HCT116 (cell line): ENCODE measurements around the gene SLC44A5.

ENCODE experiments used
- EZH2 ChIP-seq: fragments of 200-600 bp; sonication (generic); IDR thresholded peaks from 2 replicates; pipeline ENCODE4 v1.6.1; 2017; ENCODE audit warnings: antibody characterized with exemption, mixed run types
- EZH2phosphoT487 ChIP-seq: fragments of 200-600 bp; IDR thresholded peaks from 2 replicates; pipeline ENCODE4 v1.6.1; 2018; ENCODE audit warnings: antibody characterized with exemption, borderline replicate concordance
- JUND ChIP-seq: IDR thresholded peaks from 2 replicates; pipeline ENCODE4 v1.6.1; 2012
- POLR2A ChIP-seq: IDR thresholded peaks from 2 replicates; pipeline ENCODE4 v1.7.0; 2011; ENCODE audit warnings: borderline replicate concordance; ENCODE audit not compliant: insufficient read depth, insufficient read length; ENCODE audit errors: extremely low read depth
- POLR2AphosphoS5 ChIP-seq: IDR thresholded peaks from 2 replicates; pipeline ENCODE4 v1.6.1; 2011; ENCODE audit warnings: mild to moderate bottlenecking, low read depth, low read length, moderate library complexity
- SP1 ChIP-seq: IDR thresholded peaks from 2 replicates; pipeline ENCODE4 v1.6.1; 2012; ENCODE audit warnings: low read depth
- SRF ChIP-seq: IDR thresholded peaks from 2 replicates; pipeline ENCODE4 v1.6.1; 2012; ENCODE audit warnings: low read depth
- TCF7L2 ChIP-seq: IDR thresholded peaks from 2 replicates; pipeline ENCODE4 v1.7.0; 2011; ENCODE audit warnings: borderline replicate concordance, inconsistent platforms; ENCODE audit not compliant: insufficient read depth, insufficient read length; ENCODE audit errors: extremely low read depth
- TF ChIP-seq, protein P1 (sequence below), 3 experiments: fragments of 200-600 bp in 1 of 3; sonication (generic) in 1 of 3; IDR thresholded peaks in 2 of 3; conservative IDR thresholded peaks in 1 of 3; 2 replicates each; pipeline ENCODE4 v1.5.1; 2012 to 2017; ENCODE audit warnings: low read depth in 2 of 3, low read length in 2 of 3, antibody characterized with exemption in 1 of 3, borderline replicate concordance in 1 of 3, control low read depth in 1 of 3, mild to moderate bottlenecking in 1 of 3, mixed read lengths in 1 of 3, mixed run types in 1 of 3, moderate library complexity in 1 of 3; ENCODE audit not compliant: insufficient read depth in 1 of 3
- TF ChIP-seq, protein P2 (sequence below): IDR thresholded peaks from 2 replicates; pipeline ENCODE4 v1.6.1; 2012; ENCODE audit warnings: low read depth
- TF ChIP-seq, protein P3 (sequence below): IDR thresholded peaks from 2 replicates; pipeline ENCODE4 v1.6.1; 2012

DNA sequence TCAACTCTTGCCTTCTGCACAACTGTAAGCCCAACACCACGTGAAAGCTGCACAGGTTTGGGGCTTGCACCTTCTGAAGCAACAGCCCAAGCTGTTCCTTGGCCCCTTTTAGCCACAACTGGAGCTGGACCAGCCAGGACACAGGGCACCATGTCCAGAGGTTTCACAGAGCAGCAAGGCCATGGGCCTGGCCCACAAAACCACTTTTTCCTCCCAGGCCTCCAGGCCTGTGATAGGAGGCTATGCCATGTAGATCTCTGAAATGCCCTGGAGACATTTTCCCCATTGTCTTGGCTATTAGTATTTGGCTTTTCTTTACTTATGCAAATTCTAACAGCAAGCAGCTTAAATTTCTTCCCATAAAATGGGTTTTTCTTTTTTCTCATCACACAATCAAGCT is 126.1 kb downstream of the SLC44A5 start:
- TF ChIP-seq SP1 (no peak), EZH2 (no peak), POLR2A (no peak), EZH2phosphoT487 (no peak), SRF (no peak), POLR2AphosphoS5 (no peak), JUND (no peak), TCF7L2 (no peak)
- TF ChIP-seq, protein P1, sequence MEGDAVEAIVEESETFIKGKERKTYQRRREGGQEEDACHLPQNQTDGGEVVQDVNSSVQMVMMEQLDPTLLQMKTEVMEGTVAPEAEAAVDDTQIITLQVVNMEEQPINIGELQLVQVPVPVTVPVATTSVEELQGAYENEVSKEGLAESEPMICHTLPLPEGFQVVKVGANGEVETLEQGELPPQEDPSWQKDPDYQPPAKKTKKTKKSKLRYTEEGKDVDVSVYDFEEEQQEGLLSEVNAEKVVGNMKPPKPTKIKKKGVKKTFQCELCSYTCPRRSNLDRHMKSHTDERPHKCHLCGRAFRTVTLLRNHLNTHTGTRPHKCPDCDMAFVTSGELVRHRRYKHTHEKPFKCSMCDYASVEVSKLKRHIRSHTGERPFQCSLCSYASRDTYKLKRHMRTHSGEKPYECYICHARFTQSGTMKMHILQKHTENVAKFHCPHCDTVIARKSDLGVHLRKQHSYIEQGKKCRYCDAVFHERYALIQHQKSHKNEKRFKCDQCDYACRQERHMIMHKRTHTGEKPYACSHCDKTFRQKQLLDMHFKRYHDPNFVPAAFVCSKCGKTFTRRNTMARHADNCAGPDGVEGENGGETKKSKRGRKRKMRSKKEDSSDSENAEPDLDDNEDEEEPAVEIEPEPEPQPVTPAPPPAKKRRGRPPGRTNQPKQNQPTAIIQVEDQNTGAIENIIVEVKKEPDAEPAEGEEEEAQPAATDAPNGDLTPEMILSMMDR (IDR thresholded peaks at IDR 0.05 in 2 of 3, conservative IDR thresholded peaks at IDR 0.05 in 1 of 3; ENCODE audit: borderline replicate concordance in 1 of 3, insufficient read depth in 1 of 3, low read depth in 2 of 3, low read length in 2 of 3), result no peak
- TF ChIP-seq, protein P2, sequence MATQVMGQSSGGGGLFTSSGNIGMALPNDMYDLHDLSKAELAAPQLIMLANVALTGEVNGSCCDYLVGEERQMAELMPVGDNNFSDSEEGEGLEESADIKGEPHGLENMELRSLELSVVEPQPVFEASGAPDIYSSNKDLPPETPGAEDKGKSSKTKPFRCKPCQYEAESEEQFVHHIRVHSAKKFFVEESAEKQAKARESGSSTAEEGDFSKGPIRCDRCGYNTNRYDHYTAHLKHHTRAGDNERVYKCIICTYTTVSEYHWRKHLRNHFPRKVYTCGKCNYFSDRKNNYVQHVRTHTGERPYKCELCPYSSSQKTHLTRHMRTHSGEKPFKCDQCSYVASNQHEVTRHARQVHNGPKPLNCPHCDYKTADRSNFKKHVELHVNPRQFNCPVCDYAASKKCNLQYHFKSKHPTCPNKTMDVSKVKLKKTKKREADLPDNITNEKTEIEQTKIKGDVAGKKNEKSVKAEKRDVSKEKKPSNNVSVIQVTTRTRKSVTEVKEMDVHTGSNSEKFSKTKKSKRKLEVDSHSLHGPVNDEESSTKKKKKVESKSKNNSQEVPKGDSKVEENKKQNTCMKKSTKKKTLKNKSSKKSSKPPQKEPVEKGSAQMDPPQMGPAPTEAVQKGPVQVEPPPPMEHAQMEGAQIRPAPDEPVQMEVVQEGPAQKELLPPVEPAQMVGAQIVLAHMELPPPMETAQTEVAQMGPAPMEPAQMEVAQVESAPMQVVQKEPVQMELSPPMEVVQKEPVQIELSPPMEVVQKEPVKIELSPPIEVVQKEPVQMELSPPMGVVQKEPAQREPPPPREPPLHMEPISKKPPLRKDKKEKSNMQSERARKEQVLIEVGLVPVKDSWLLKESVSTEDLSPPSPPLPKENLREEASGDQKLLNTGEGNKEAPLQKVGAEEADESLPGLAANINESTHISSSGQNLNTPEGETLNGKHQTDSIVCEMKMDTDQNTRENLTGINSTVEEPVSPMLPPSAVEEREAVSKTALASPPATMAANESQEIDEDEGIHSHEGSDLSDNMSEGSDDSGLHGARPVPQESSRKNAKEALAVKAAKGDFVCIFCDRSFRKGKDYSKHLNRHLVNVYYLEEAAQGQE, result no peak
- TF ChIP-seq, protein P3, sequence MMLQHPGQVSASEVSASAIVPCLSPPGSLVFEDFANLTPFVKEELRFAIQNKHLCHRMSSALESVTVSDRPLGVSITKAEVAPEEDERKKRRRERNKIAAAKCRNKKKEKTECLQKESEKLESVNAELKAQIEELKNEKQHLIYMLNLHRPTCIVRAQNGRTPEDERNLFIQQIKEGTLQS, result no peak
